Left colon (tissue), 2 donors: ENCODE results near the gene TAAR9. TPM values are rescaled to one million over a fixed set of nuclear protein-coding genes. Genes with fewer than 3 reads are reported as not detected.

Experiments used
- ATAC-seq: fragments of 200-7000 bp; cut with Tn5 transposase; one replicate; pipeline ENCODE4 v1.9.1; 2020; ENCODE audit warnings: mild to moderate bottlenecking, moderate library complexity
- DNase-seq, 2 donors: peaks; one replicate each; pipeline ENCODE4 v3.0.0-alpha.2; 2020
- intact Hi-C, 2 donors: fragments of 100-400 bp; cut with DNase I in 1 of 2; cut with micrococcal nuclease in 1 of 2; formaldehyde crosslinking; loops; one replicate each; pipeline versions ENCODE4 v1.11.2 to v1.14.0; 2022; cut with DNase I, micrococcal nuclease
- long read RNA-seq: library from polyadenylated mRNA; unstranded; transcript quantifications from one replicate; pipeline ENCODE4 v2.0.0, GENCODE V29; 2021
- total RNA-seq, 2 donors: library from RNA; stranded (reverse); fragmentation: NEBNext Ultra II Directional; extraction: Animal tissue kit (Norgen Biotek cat#: 25700); gene quantifications; one replicate each; pipeline ENCODE4 v1.2.1, GENCODE V29; 2021
- donor health status: DM: no; HTN: no; CAD: no.
- donor health status: DM: yes; HTN: yes; CAD: no.

Gene TAAR9, protein sequence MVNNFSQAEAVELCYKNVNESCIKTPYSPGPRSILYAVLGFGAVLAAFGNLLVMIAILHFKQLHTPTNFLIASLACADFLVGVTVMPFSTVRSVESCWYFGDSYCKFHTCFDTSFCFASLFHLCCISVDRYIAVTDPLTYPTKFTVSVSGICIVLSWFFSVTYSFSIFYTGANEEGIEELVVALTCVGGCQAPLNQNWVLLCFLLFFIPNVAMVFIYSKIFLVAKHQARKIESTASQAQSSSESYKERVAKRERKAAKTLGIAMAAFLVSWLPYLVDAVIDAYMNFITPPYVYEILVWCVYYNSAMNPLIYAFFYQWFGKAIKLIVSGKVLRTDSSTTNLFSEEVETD
- not detected for total RNA-seq
- long read RNA-seq: 0 reads

DNA sequence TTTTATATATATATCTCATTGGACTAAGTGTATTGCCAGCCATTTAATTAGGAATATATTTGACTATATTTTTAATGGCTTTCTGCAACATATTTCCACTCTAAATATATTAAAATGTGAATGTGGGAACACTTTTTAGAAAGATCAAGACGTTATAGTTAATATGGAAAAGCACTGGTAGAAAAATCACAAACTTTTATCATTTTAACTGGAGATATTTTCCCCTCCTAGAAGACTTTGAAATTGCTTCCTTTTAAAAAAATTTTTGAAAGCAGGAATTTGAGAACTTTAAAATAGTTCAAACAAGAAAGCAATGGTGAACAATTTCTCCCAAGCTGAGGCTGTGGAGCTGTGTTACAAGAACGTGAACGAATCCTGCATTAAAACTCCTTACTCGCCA lies at the start of gene TAAR9:
TSS of gene TAAR9 (plus strand) at position 301 of the 400 bp plus-strand sequence. CDS start at position 314, 13 bp downstream.
- no peak for ATAC-seq
- DNase-seq: no peak
- intact Hi-C loops: no loop called here

DNA sequence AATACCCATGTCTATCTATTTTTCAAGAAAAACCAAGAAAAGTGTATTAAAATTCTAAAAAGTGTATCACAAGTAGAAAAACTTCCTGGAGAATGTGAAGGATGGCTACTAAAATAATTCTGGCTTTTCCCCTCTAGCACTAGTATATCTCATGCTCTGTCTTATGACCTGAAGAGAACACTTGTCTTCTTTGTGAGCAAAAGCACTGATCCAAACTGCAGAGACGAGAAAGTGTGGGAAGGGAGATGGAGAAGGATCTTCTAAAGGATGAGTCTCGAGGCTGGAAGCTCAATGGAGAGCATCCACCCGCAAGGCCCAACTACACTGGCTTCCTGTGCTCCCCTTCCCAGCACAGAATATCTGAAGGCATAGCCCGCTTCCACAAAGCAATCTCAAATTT lies 48.7 kb upstream of the TAAR9 start:
- intact Hi-C loops: no loop called here
- ATAC-seq: no peak
- no peak for DNase-seq

DNA sequence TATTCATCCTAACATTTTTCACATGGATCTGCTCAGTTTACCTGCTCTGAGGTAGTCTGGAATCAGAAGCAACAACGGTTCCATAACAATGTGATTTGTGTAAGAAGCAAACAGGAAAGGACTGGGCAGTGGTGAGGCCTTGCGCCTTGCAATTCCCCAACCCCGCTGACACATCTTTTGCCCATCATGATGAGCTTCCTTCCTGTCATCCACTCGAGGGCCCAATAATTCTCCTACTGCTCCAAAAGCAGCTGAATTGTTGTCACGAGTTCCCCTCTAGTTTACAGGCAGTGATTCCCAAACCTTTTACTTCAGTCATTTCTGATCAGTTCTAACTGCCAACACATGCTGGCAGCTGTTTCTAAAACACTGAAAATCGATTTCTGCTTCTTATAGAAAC lies 48.1 kb upstream of the TAAR9 start:
- intact Hi-C loops: no loop called here
- DNase-seq (no peak), ATAC-seq (no peak)

DNA sequence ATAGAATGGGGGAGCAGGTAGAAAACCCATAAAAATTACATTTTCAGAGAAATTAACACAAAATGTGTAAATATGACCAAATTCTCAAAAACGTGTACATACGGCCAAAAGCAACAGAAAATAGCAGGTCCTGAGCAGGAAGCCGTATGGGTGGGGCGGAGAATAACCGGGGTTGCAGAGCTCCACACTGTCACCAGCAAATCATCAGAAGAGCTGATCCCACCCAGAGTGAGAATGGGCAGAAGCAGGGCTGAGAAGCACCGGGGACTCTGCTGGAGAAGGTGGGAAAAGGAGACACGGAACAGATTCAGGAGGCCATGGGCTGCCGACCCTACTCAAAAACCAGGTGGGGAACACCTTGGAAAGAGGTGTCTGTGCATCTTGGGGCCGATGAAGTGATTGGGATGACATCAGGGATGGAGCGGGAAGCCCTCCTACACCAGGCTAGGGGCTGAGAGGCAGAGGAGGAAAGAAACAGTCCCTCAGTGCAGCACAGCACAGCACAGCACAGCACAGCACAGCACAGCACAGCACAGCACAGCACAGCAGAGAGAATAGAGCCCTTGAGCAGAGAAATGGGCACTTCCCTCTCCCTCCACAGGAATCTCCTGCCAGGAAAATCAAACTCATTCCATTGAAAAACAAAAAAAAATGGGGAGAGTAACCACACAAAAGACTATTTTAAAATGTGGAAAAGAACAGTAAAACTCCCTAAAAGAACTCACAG lies 47.4 kb upstream of the TAAR9 start:
- DNase-seq (no peak), ATAC-seq (no peak)
- intact Hi-C loops: no loop called here

DNA sequence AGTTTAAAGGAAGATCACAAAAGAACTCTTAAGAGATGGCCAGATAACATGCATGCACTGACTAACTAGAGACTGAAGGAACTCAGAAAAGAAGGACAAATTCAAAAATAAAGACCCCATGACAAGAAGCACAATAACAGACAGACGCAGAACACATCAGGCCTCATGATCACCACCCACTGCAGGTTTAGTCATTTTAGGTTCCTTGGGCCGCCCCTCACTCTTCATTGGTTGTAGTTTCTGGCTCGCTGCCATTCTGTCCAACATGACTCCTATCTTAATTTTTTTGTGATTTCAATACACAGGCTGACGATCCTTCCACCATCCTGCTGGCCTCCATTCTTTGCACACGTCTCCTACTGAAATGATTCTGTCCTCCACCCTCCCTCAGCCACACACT lies 46.8 kb upstream of the TAAR9 start:
- ATAC-seq (no peak), DNase-seq (no peak)
- intact Hi-C loops: no loop called here

DNA sequence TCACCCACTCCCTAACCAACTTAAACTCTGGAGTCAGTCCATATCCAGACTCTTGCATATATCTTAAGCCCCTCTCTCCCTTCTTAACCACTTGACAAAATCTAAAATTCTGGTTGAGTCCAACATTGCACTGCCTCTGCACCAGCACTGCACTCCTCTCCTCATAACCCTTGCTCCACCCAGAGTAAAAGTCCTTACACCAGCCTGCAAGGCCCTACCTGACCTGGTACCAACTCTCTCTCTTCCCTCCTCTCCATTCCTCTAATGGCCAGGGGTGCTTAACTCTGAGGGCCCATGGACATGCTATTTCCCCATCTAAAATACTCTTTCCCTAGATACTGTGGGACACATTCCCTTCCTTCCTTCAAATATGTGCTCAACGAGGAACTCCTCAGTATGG lies 46.2 kb upstream of the TAAR9 start:
- intact Hi-C loops: no loop called here
- DNase-seq (no peak), ATAC-seq (no peak)

DNA sequence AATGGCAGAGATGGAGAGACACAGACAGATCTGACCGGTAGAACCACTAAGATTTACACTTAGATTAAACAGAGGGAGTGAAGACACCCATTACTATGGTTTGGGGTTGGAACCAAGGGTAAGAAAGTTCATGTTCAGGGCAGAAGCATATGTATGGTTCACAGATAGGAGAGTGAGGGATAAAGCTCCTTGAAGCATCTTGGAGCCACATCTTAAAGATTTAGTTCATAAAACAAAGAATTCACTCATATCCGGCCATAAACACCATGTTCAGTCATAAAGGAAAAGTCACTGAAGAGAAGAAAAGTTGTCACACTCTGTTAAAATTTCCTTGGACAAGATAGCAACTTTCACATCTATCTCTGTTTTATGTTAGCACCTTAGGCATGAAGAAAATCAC lies 43.1 kb upstream of the TAAR9 start:
- DNase-seq (no peak), ATAC-seq (no peak)
- intact Hi-C loops: no loop called here

DNA sequence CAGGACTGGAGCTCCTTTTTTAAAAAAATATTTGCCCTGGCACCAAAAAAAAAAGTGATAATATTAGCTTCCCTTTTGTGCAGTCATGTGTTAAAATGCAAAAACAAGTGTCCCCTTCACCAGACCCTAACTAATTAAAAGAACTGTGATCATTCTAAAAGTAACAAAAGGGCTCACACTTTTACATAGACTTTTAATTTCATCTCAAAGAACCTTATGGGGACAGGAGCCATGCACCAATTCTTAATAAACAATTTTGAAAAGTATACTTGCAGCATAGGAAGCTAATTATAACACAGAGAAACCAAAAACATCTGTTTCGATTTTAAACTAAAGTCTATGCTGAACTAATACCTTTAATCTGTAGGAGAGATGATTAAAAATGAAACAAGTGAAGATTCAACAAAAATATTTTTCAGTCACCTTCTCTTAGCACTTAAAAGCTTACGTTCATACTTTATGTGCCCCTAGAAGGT lies 42.4 kb upstream of the TAAR9 start:
- intact Hi-C loops: no loop called here
- no peak for DNase-seq
- no peak for ATAC-seq

DNA sequence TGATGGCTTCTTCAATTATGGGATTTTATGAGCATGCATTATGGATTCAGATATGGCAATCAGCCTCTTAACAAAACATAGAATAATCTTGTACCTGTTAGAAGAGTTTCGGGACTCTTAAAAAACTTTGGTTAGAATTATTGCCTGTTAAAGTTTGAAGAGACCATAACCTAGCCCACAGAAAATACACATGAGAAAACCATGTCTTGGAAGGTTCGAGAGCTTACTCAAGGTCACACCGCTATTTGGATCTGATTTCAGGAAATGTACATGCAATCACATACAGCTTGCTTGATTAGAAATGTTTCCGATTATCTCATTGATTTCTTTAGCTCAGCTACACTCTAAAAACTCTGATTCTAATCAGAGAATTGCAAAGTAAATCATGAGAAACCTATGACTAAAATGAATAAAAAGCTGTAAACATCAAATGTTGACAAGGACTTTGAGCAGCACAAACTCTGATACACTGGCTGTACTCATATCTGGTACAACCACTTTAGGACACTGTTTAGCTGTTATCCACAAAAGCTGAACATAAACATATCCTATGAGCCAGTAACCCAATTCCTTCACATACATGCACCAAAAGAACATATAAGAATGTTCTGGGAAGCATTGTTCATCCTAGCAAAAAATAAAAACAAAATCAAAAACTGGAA lies 41.4 kb upstream of the TAAR9 start:
- intact Hi-C loops: no loop called here
- DNase-seq: no peak
- no peak for ATAC-seq

DNA sequence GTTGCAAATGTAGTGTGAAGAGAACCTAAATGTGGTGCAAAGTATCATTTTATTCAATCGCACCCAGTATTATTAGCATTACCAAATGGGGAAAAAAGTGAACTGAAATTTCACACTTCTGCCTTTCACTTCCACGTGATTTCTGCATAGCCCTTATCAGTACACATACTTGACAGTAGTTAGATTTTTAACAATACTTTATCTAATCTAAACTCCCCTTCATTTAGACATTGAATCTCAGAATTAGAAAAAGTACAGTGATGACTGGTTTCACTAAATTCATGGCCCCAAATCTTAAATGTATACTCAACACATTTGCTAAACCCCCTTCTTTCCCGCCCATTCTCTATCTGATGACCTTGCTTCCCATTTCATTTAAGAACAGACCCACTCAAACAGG lies 39.4 kb upstream of the TAAR9 start:
- ATAC-seq (no peak), DNase-seq (no peak)
- intact Hi-C loops: no loop called here

DNA sequence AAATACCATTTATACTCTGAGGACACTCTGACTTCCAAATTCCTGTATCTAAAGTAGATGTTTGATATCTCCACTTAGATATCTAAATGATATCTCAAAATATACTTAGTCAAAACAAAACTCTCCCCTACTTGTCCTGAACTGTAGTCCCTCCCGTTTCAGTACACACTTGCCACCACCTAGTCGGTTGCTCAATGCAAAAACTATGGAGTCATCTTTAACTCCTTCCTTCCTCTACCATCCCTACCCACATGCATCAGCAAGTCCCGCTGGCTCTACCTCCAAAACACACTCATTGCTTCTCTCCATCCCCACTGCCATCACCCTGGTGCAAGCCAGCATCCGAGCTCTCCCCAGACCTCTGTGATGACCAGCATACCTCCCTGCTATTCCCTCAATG lies 38.3 kb upstream of the TAAR9 start:
- intact Hi-C loops: no loop called here
- ATAC-seq (no peak), DNase-seq (no peak)

DNA sequence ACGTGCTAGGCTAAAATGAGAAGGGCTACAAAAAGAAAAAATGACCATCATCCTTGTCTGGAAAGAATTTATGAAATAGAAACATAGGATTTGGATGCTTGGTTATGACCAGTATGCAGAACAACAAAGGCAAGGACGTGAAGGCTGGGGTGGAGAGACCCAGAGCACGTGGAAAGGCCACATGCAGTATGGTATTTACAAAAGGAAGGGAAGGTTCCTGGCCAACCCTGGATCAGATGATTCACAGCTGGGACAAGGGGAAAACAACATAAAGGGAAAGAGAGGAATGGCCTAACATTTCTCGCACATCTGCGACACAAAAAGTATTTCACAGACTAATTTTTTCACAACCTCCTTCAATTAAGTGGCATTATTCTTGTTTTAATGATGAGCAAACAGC lies 33.3 kb upstream of the TAAR9 start:
- intact Hi-C loops: no loop called here
- ATAC-seq (peak; percentile 51), DNase-seq (no peak)

DNA sequence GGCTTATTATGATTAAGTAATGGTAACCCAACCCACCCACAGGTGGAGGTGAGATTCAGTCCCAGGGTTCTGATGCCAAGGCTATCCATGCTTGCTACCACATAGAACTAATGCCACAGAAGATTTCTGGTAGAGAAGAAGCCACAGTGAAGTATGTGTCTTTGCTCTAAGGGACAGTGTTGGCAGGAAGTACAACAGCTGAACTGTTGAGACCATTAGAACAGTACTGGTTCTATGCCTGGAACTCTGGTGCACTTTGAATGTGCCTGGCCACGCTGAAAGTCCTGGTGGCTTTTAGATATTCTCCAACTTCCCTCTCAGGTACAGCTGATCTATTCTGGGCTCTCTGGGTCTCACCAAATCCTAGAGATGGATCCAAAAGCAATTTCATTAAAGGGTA lies 32.9 kb upstream of the TAAR9 start:
- ATAC-seq (no peak), DNase-seq (no peak)
- intact Hi-C loops: no loop called here

DNA sequence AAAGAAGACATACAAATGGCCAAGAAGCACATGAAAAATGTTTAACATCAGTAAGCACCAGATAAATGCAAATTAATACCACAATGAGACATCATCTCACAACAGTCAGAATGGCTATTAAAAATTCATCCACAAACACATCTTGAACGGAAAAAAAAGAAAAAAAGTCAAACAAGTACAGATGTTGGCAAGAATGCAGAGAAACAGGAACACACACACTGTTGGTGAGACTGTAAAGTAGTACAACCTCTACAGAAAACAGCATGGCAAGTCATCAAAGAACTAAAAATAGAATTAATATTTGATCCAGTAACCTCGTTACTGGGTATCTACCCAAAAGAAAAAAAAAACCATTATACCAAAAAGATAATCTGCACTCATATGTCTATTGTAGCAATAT lies 31.6 kb upstream of the TAAR9 start:
- intact Hi-C loops: no loop called here
- no peak for DNase-seq
- no peak for ATAC-seq

DNA sequence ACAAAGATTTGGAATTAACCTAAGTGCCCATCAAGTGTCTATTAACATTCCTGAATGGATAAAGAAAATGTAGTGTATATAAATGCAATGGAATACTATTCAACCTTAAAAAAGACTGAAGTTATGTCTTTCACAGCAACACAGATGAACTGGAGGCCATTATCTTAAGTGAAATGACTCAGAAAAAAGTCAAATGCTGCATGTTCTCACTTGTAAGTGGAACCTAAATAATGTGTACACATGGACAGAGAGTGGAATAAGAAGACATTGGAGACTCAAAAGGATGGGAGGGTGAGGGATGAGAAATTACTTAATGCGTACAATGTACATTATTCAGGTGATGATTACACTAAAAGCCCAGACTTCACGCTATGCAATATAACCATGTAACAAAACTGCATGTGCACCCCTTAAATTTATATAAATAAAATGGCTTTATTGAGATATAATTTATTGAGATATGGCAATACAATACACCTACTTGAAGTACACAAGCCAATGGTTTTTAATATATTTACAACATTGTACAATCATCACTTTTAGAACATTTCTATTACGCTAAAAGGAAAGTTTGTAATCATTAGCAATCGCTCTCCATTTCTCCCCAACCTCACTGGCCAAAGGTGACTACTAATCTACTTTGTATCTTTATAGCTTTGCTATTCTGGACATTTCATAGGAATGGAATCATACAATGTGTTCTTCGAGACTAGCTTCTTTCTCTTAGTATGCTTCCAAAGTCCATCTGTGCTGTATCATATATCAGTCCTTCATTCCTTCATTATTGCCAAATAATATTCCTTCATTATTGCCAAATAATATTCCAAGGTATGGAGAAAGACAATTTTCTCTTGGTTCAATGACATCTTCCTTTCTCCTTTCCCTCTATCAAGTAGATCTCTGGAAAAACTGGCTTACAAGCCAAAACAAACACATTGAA lies 30.9 kb upstream of the TAAR9 start:
- intact Hi-C loops: no loop called here
- peak; percentile 40 for ATAC-seq
- DNase-seq: no peak

DNA sequence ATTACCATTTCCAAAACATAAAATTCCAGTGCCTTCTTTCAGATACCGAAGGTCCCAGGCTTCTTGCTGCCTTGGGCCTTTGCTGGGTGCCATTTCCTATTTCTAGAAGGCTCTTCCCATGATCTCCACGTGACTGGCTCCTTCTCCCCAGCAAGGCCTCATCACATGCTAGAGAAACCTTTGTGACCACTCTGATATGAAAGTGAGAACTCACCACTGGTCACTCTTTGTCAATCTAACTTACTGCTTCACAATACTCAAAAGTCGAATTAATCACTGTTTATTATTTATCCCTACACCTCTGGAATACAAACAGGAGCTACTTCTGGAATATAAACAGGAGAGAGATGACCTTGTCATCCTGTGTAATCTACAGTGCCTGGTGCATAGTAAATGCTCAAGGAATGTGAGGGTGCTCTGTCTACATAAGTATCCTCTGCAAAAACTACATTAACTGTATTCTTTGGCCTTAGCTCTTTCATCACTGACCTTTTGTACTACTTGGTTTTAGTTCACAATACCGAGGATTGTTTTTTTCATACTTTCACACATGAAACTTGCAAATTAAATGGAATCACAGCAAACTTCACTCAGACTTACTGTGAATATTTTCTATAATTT lies 26.8 kb upstream of the TAAR9 start:
- ATAC-seq (no peak), DNase-seq (no peak)
- intact Hi-C loops: no loop called here

DNA sequence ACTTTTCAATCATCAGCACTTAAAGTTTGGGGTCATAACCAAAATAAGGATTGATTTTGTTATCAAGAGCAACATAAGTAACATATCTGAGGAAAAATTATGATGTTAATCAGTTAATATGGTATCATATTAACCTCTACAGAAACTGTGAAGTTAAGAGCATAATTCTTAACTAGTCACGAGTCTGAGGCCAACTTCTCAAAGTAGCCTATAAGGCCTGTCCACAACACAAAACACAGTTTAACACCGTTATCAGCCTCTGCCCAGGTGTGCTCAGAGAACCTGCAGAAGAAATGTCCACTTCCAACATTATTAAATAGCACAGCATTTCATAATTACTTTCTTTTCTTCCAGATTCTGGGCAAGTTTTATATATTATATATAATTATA lies 26.3 kb upstream of the TAAR9 start:
- no peak for DNase-seq
- intact Hi-C loops: no loop called here
- no peak for ATAC-seq

DNA sequence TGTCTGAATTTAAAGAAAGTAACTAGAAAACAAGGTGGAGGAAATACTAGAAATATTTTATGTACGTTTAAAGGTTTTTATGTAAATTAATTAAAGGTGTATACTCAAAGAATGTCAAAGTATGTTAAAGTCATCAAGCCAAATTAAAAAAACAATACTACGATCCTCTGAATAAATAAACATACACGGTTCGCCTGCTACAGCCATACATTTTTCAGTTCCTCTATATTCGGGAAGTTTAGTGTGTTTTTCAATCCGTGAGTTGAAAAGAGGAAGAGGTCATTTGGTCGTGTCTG lies 25.8 kb upstream of the TAAR9 start:
- DNase-seq: no peak
- intact Hi-C loops: no loop called here

More for the DNA sequence above, 25.8 kb upstream of the TAAR9 start:
- ATAC-seq: no peak
